Stimulated activated CD4-positive, alpha-beta T cell treated with anti-CD3 and anti-CD28 coated beads, Interleukin-15, amount 100 ng/mL, for 24 hours (primary cell): ENCODE measurements around the gene CSPG5.

Experiments used
- DNase-seq: peaks from one replicate; pipeline ENCODE4 v3.0.0-alpha.2; 2020

The CSPG5 gene

DNA sequence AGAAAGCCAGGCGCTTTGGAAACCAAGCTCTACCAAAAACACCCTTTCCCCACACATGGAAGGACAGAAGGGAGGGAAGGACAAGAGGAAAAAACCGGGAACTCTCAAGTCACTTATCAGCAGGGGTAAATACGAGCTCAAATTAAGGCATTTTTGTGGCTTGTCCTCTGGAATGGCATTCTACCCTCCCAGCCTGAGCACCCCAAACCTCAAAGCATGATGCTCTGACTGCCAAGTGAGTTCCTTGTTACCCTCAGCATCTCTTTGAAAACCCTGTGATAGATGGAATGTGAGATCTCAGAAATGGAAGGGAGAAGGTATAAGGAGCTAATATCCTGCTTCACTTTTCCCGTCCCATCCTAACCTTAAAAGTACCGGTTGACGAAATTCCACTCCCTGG, 8.1 kb upstream of the CSPG5 start:
- no peak for DNase-seq

DNA sequence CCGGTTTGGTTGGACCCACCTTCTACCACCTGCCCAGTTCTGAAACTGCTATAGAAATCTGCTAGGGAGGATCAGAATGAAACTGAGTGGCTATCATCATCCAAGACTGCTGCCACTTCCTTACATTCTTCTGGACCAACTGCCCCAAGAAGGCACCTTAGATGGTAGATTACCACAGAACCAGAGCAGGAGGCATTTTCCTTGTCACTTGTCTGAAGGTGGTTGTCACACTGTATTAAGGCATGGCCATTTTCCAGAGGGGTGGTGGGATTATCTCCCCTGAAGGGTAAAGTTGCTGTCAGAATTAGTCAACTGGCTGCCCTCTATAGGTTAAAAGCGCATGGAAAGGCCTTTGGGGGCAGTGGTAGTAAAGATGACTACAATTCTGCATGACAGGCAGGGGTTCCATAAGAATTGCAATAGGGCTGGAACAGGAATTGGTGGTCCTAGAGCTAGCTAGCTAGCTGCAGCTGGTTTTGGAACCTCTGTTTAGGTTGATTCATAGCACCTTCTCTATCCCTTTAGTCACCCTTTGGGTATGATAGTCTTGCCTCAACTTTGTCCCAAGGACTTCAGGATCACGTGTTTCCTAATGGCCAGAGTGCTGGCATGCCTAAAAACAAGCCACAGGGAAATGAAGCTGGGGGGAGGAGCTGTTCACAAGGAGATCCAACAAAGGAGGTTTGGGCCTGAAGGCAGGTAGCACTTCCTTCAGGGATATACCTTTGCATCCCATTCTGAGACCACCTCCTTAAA, 4.8 kb upstream of the CSPG5 start:
- DNase-seq, result no peak

DNA sequence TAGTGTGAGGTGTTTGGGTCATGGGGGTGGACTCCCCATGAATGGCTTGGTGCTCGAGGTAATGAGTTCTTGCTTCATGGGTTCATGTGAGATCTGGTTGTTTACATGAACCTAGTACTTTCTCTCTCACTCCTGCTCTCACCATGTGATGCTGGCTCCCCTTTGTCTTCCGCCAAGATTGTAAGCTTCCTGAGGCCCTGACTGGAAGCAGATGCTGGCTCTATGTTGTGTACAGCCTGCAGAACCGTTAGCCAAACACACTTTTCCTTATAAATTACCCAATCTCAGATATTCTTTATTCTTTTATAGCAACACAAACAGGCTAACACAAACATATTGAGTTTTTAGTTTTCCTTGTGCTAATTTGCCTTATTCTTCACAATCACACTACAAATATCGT, 3.2 kb upstream of the CSPG5 start:
- DNase-seq, result no peak

DNA sequence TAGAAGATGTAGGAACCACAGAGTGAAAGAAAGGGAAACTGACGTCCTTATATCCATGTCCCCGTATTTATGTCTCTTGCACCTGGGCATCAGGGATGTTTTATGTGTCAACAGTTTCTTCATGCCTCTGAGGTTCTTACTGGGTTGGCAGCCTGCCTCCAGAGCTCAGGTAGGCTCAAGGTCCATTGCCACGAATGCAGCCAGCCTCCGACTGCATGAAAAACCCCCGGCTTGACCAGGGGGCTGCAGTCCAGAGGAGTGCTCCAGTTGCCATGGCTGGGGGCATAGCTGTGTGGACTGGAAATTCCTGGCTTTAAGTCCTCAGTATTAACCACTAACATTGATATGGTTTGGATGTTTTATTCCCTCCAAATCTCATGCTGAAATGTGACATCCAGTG, 2.8 kb upstream of the CSPG5 start:
- DNase-seq, result no peak

DNA sequence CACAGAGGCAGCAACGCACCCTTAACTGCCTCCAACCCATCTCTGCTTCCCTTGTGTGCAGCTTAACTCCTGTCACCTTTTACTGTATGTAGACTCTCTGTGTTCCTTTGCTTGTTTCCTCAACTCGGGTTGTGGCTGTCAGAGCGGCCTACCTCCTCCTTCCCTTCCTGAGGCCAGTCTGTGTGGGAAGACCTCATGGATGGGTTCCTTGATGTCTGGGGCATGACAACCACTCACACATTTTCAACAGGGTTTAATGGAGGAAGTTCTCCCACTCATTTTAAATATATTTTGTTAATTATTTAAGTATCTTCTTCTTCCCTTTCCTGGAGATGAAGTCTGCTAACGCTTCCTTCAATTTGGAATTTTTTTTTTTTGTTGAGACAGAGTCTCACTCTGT, 1.8 kb upstream of the CSPG5 start:
- no peak for DNase-seq

DNA sequence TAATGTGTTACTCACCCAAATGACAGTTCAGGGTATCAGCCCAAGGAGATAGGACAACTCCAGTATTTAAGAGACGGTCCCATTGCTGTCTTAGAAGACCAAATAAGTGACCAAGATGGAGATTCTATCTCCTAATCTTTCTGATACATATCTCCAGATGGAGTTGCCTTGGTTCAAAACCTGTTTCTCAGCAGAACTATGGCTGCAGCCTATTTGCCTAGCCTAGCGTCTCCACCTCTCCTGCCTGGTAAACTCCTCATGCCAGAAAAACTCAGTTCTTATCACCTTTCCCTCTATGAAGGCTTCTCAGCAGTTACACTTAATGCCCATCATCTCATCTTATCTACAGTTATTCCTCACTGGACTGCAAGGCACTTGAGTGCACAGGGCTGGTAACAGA, 1.2 kb upstream of the CSPG5 start:
- no peak for DNase-seq

DNA sequence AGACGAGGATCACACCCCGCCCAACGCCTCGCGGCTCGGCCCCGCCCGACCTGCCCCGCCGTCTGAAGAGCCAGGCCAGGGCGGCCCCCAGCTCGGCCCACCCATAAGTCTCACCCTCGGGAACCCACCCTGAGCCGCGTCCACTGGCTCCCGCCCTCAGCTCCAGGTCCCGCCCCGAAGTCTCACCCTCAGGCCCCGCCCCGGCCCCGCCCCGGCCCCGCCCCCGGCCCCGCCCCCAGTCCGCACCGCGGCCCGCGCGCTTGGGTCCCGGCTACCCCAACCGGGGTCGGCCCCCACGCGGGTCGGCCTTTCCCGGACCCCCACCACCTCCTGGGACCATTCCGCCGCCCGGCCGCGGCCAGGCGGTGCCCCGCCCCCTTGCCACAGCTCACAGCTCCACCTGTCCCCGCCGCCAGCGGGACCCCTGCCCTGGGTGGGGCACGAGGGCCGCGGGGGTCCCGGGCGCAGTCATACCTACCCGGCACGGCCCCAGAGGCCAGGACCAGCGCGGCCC, 489 bp downstream of the CSPG5 start:
- peak; percentile 48 for DNase-seq

DNA sequence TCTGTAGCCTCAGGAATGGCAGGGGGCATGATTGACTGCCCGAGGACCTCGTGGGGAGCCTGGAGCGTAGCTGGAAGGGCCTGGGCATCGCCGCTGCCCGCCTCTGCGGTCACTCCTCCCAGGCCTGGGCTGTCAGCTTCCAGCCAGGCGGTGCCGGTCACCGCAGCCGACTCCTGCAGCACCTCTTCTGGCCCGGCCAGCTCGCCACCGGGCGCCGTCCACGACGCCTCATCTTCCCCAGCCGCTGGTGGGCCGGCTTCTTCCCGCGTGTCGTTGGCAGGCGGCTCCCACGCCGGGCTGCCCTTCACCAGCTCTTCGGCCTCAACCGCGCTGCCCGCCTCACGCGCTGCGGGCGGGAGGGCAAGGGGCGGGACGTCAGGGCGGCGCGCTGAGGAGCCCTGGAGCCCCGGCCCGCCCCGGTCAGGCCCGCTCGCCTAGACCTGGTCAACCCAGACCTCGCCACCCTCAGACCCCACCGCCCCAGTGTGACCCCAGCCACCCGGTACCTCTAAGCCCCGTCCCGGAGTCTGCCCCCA, 1.0 kb downstream of the CSPG5 start:
- DNase-seq, result no peak

DNA sequence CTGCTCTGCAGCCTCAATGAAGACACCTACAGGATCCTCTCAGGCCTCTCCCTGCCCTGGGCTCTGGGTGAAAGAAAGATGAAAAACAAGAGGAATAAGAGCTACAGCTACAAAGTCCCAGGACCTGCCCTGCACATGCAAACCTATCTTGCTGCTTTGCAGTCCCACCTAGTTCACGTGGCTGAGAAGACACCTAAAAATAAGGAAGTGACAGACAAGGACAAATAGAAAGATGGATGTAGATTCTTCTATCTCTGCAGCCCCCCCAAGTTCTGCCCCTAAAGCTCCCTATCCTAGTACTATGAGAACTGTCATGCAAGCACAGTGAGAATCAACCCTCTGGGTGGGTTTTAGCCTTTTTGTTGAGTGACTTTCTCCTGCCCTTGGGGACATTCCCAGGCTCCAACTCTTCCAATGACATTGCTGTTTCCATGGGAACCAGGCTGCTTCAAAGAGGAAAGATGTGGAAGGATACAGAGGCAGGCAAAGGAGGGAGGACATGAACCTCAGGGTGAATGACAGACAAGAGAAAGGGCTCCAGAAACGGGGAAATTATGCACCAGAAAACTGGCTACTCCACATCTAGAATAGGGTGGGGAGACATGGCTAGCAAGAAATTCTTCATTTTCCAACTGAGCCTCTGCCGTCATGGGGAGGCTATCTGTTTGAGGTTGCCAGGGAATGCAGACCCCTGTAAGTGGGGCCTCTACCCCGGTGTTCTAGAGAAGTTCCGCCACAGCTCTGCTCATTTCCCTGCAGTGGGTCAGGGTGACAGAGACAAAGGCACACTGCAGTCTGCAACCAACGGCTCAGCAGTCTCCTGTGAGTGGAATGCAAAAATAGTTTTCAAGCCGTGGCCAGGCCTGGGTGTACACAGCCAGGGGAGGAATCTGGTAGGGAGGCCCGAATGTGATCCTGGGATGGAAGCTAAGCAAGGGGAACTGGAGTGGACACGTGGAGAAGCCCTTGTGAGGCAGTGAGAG, 5.2 kb downstream of the CSPG5 start:
- no peak for DNase-seq

DNA sequence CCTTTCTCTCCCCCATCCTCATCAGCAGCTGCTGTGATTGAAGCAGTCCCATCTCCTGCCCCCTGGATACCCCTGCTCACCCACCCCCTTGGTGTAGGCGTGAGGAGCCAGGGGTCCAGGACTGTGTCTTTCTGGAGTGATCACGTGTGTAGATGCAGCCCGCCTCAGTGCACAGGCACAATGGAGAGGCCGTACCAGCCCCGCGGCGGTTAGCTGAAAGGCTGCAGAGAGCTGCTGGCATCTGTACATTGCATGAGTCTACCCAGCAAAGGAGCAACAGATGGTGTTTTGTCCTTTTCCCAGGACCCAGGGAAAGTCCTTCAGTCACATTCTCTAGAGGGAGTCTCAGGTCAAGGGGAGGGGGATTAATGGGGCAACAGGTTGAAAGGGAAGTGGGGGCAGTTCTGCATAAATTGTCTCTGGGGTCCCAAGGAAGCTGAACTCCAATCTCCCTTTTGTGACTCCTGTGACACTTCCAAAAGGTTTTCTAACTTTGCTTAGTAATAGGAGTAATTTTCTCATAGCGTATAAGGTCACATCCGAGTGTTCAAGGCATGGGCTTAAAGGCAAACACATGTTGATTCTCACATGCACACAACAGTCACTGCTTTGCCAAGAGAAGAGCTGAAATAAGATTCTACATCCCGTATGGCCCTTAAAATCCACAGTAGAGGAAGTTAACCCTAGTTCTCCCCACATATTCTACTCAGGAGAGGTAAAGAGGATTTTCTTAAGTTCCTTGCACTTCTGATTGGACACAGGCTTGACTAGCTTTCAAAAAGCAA, 7.1 kb downstream of the CSPG5 start:
- DNase-seq, result no peak

DNA sequence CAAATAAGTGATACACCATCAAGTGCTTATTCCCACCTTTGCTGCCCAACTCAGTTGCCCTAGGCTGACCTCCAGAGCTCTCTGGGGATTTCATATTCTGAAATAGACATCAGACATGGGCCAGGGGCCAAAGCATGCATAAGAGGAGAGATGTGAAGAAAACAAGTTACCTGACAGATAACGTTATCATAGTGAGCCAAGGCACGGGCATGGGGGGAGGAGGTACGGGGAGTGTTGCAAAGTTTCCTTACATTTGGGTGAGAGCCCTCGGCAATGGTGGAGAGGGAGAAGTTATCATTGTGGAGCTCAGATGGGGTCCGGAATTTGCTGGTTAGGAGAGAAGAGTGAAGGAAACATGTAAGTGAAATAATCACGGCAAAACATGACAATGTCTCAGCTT, 9.8 kb downstream of the CSPG5 start:
- no peak for DNase-seq

DNA sequence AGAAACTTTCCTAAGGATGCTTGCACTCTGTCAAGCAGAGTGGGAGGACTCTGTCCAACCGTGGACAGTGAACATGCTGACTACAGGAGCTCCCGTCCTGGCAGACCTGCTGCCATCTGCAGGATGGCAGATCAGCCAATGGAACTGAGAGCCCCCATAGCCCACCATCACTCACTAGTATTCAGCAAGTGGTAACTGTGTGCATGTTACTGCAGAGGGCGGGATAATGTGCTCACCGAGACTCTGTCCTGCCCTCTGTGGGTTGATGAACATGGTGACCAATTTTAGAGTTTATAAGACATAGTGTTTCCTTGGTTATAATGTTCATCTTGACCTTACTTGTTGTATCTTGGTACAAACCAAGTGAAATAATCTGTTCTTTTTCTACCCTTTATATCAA, 11.5 kb downstream of the CSPG5 start:
- no peak for DNase-seq

DNA sequence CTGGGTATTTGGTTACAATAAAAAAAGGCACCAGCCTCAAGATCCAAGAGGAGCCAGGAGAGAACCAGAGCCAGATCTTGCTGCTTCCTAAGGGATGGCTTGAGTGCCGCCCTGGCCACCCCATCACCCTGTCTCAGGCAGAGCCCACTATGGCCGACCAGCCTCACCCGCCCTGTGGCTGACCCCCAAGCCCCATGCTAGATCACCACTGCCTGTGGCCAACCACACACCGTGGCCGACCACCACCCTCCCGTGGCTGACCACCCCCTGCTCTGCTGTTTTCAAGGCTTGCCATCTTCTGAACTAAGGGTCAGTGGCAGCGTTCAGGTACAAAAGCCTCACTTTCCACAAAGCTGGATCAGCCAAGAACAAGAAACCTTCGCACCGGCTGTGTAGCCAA, 12.0 kb downstream of the CSPG5 start:
- DNase-seq, result no peak

DNA sequence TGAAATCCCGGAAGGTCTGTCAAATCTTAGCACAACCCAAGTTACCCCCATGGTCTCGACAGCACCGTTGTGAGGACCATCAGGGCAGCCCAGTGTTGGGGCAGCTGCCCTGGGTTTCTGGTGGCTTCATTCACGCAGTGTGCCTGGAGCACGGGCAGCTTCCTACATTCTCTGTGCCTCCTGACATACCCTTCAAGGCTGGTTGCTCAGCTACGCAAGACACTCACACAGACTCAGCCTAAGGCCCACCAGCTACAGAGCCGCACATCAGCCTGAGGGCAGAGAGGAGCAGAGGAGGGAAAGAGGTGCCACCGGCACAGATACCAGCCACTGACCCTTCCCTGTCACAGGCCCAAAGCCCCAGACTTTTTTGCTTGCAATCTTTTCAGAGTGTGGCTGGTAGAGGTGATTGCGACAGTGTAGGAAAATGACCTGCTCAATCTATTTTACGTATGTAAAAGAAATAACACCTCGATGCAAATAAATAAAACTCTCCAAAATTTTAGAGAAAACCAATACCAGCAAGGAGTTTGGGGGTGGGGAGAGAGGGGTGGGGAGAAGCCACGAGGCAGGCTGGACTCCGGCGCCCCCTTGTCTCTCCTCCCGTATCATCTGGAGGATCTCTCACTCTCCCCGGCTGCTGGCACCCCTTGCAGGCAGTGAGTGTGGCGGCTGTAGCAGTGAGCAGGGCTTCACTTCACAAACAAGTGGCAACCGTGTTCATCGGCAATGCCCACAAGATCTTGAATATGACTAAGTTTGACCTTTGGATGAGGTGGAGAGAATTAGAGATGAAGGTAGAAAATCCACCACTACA, 12.7 kb downstream of the CSPG5 start:
- no peak for DNase-seq

DNA sequence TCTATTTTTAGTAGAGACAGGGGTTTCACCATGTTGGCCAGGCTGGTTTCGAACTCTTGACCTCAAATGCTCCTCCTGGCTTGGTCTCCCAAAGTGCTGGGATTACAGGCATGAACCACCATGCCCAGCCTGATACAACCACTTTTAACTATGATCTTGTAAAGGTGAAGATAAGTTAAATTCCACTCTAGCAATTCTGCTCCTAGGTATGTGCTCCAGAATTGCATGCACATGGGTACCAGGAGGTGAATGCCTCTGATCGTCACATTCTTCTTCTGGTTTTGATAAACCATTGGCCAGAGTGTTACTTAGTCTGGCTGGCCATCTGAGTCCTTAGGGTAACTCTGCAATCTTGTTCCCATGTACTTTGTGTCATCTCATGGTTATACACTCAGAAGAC, 22.3 kb downstream of the CSPG5 start:
- DNase-seq, result no peak

DNA sequence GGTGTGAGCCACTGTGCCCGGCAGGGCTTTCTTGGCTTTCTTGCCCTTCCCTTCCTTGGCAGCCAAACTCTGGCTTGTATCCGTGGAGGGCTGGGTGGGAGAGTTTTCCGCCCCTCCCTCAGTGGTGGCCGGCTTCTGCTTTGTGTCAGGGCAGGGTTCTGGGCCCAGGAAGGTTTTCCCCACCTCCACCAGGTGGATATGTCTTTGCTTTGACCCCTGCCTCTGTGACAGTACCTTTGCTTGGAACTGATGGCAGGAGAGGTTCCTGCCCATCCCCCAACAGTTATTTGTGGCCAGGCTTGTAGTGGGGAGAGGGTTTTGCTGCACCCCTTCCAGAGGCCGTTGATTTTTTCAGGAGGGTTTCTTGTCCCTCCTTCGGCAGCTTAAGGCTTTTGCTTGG, 24.3 kb downstream of the CSPG5 start:
- no peak for DNase-seq

DNA sequence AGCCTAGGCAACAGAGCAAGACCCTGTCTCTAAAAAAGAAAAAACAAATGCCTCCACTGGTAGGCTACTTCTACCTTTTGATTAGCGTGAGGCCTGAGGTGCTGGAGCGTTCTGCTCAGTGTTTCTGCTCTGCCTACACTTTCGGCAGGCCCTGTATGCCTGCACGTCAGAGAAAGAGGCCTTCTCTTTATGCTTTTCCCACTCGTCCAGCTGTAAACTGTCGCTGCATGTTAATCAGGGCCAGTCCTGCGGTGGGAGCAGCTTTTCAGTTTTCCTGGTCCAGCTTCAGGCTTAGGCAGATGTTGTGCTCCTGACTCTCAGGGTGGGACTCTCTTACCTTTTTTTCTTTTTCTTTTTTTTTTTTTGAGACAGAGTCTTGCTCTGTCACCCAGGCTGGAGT, 25.3 kb downstream of the CSPG5 start:
- no peak for DNase-seq

DNA sequence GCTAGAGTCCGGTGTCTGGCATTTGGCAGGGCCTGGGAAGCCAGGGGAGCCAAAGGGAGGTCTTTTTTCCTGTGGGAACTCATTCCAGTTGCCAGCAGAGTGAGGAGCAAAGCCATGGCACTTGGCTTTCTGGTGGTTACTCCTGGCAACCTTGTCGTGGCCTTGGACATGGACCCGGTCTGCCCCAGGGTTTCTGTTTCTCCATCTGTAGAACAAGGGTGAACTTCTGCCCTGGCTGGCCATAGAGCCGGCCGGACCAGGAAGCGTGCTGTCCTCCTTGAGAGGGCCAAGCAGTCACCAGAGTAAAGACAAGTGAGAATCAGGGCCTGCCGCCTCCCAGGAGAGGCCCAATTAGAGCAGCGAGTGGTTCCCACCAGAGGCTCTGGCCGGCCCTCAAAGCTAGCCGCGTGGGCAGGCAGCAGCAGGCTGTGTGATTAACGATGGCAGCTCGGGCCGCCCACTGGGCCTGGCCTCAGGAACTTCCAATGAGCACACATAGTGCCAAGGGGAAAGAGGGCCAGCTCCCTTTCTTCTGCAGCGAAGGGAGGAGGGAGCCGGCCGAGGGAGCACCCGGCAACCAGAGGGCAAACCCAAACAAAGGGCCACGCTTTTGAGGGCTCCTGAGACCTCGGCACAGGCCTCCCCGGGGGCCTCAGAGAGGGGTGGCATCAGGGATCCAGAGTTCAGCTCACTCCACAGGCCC, 36.0 kb downstream of the CSPG5 start:
- no peak for DNase-seq

DNA sequence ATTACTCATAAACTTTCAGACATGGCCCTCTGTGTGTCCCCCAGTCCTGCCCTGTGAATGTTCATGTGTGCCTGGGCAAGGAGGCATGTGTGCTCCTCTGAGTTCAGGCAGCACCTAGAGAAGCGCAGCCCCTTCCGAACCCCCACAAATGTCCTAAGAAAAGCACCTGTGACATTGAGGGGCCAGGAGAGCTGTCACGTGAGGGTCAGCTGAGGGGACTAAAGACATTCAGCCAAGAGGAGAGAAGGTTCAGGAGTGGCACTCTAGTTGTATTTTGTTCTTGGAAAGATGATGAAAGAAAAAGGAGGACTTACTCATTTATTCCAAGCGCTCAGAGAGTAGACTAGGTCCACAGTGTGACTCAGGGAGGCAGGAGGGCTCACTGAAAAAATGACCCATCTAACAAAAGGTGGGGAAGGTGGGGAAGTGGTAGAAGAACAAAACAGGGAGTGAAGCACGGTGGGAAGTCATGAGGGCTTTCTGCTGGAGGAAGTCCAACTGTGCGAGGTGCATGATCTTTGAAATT, 37.0 kb downstream of the CSPG5 start:
- DNase-seq, result no peak

DNA sequence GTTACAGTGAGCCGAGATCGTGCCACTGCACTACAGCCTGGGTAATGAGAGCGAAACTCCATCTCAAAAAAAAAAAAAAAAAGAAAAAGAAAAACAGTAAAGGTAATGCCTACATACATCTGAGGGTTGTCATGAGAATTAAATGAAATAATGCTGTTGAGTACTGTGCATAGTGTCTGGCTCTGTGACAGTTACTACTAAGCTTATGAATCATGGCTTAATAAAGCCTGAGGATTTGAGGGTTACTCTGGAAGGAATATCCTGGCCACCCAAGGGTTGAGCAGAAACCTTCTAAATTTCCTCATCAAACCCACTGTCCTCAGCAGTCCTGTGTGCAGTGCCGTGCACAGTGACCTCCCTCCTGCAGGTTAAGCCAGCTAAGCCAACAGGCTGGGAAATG, 38.4 kb downstream of the CSPG5 start:
- DNase-seq, result no peak

DNA sequence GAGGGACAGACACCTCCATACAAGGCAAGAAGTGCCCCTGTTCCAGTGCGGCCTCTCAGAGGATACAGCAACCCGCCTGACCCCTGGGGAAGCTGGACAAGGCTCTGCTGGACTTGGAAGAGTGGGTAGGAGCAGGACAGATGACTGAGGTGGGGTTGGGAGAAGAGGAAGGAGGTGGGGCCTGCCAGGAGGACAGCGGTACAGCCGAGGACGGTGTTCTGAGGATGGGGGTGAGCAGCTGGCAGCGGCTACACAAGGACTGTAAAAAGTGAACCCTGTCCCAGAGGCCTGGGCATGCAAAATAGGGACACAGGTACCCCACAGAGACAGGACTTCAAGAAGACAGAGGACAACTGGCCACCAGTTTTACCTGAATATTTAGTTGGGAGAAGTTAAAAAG, 41.7 kb downstream of the CSPG5 start:
- DNase-seq, result no peak
